Endothelial cell of umbilical vein (primary cell): ENCODE data around the gene SNX10. TPM values are rescaled to one million over a fixed set of nuclear protein-coding genes. Genes with fewer than 3 reads are reported as not detected.

ENCODE experiments used
- BruUV-seq: library from RNA; stranded (reverse); fragments of 400-500 nt; replicated peaks from 2 replicates; lab custom pipeline; 2021; lab: Mats Ljungman, UMichigan
- CTCF ChIA-PET: fragments of 300-600, 350-600 bp; sonication (Branson Sonifier 250); formaldehyde crosslinking; loops from one replicate; lab custom pipeline; 2021; ENCODE audit warnings: antibody characterized with exemption, inconsistent platforms; lab: Charles Lee
- POLR2A ChIA-PET: fragments of 300-600, 350-600 bp; sonication (Branson Sonifier 250); formaldehyde crosslinking; loops from one replicate; lab custom pipeline; 2021; ENCODE audit warnings: antibody characterized with exemption, inconsistent platforms; lab: Charles Lee
- DNase-seq: peaks from one replicate; pipeline ENCODE4 v3.0.0-alpha.2; 2011; ENCODE audit warnings: low read depth, low spot score
- FAIRE-seq: peaks from 2 replicates; lab custom pipeline; 2011; peaks lifted over from hg19 to GRCh38; lab: Jason Lieb, UNC
- H2AFZ ChIP-seq: 2 replicates; pipeline ENCODE4 v1.6.0; 2012; ENCODE audit warnings: low read depth, low read length, control low read depth, inconsistent platforms
- H3K27ac ChIP-seq: 2 replicates; pipeline ENCODE4 v1.5.1; 2011; ENCODE audit warnings: low read depth, mild to moderate bottlenecking, control low read depth, low read length, moderate library complexity; ENCODE audit not compliant: insufficient read depth
- H3K27me3 ChIP-seq, 2 experiments: 2 replicates each; pipeline versions ENCODE4 v1.6.0 to v1.6.1; 2011; ENCODE audit warnings: low read length in 2 of 2, mixed read lengths in 1 of 2; ENCODE audit not compliant: control insufficient read depth in 2 of 2, insufficient read depth in 2 of 2
- H3K36me3 ChIP-seq, 2 experiments: 2 replicates in 1 of 2; 3 replicates in 1 of 2; pipeline ENCODE4 v1.5.1; 2011; ENCODE audit warnings: low read length in 2 of 2, mild to moderate bottlenecking in 1 of 2, moderate library complexity in 1 of 2; ENCODE audit not compliant: control insufficient read depth in 2 of 2, insufficient read depth in 2 of 2; ENCODE audit errors: extremely low read depth in 1 of 2
- H3K4me1 ChIP-seq: 3 replicates; pipeline ENCODE4 v1.5.1; 2011; ENCODE audit warnings: mild to moderate bottlenecking, low read length; ENCODE audit not compliant: control insufficient read depth, insufficient read depth; ENCODE audit errors: extremely low read depth
- H3K4me2 ChIP-seq: 2 replicates; pipeline ENCODE4 v1.6.1; 2011; ENCODE audit warnings: low read length, control low read depth, mixed read lengths; ENCODE audit not compliant: insufficient read depth
- H3K4me3 ChIP-seq, 3 experiments: fragments of 200-600 bp in 1 of 3; sonication (generic), shearing (Covaris generic) in 1 of 3; replicated peaks in 1 of 3; 2 replicates each; pipeline ENCODE4 v1.5.1; 2011 to 2016; ENCODE audit warnings: control low read depth in 3 of 3, low read length in 3 of 3, mild to moderate bottlenecking in 2 of 3, inconsistent platforms in 1 of 3, low read depth in 1 of 3, moderate library complexity in 1 of 3; ENCODE audit not compliant: insufficient read depth in 1 of 3
- H3K79me2 ChIP-seq: 2 replicates; pipeline ENCODE4 v1.6.0; 2012; ENCODE audit warnings: low read length, inconsistent platforms; ENCODE audit not compliant: control insufficient read depth, insufficient read depth
- H3K9ac ChIP-seq: replicated peaks from 2 replicates; pipeline ENCODE3; 2011; ENCODE audit warnings: low read length, control low read depth; ENCODE audit not compliant: insufficient read depth; ENCODE audit errors: extremely low read depth
- H3K9me1 ChIP-seq: replicated peaks from 3 replicates; pipeline ENCODE4 v1.6.0; 2011; ENCODE audit warnings: mild to moderate bottlenecking, low read length; ENCODE audit not compliant: control insufficient read depth, insufficient read depth; ENCODE audit errors: extremely low read depth
- H3K9me3 ChIP-seq: replicated peaks from 2 replicates; pipeline ENCODE4 v1.5.1; 2012; ENCODE audit warnings: low read length, inconsistent platforms; ENCODE audit not compliant: control insufficient read depth, insufficient read depth
- H4K20me1 ChIP-seq: replicated peaks from 2 replicates; pipeline ENCODE3; 2011; ENCODE audit warnings: mild to moderate bottlenecking, low read length; ENCODE audit not compliant: control insufficient read depth, insufficient read depth; ENCODE audit errors: extremely low read depth
- EZH2 ChIP-seq: IDR thresholded peaks from 2 replicates; pipeline ENCODE4 v1.6.1; 2012; ENCODE audit warnings: borderline replicate concordance, low read depth, mild to moderate bottlenecking, moderate library complexity, low read length, inconsistent platforms; ENCODE audit not compliant: severe bottlenecking
- FOS ChIP-seq: IDR thresholded peaks from 2 replicates; pipeline ENCODE4 v1.6.1; 2011; ENCODE audit warnings: mild to moderate bottlenecking, low read length, moderate library complexity, borderline replicate concordance; ENCODE audit not compliant: insufficient read depth
- JUN ChIP-seq: IDR thresholded peaks from 2 replicates; pipeline ENCODE4 v1.6.1; 2011; ENCODE audit warnings: borderline replicate concordance, low read depth; ENCODE audit not compliant: insufficient read length, insufficient read depth
- MYC ChIP-seq: IDR thresholded peaks from one replicate; pipeline ENCODE4 v1.6.1; 2011; ENCODE audit warnings: mild to moderate bottlenecking, low read depth, low read length
- POLR2A ChIP-seq: IDR thresholded peaks from 2 replicates; pipeline ENCODE4 v1.6.1; 2012; ENCODE audit warnings: low read depth, mild to moderate bottlenecking, control low read depth, low read length
- POLR2AphosphoS5 ChIP-seq: IDR thresholded peaks from 2 replicates; pipeline ENCODE4 v1.6.1; 2012; ENCODE audit warnings: low read depth, mild to moderate bottlenecking, control low read depth, low read length, moderate library complexity; ENCODE audit not compliant: insufficient read depth
- dilution Hi-C: fragments of 300-500 bp; cut with MboI; formaldehyde crosslinking; loops from one replicate; pipeline ENCODE4 v1.15.0; 2019; ENCODE audit warnings: low sequenced_read_pairs; ENCODE audit not compliant: extremely low pct_ligation_motif_present
- intact Hi-C: fragments of 100-400 bp; cut with micrococcal nuclease; formaldehyde crosslinking; loops from one replicate; pipeline ENCODE4 v1.10.0; 2022
- polyA plus RNA-seq, 4 experiments: library from polyadenylated mRNA; depleted of rRNA in 3 of 4; stranded (reverse) in 3 of 4; unstranded in 1 of 4; fragments of >200 nt; gene quantifications; 2 replicates each; pipeline versions ENCODE4 v1.2.1 to v1.2.3, GENCODE V29; 2011 to 2012; ENCODE audit warnings: missing spikeins in 1 of 4
- total RNA-seq: library from RNA; stranded (reverse); gene quantifications from 2 replicates; pipeline ENCODE4 v1.2.3, GENCODE V29; 2021
- TF ChIP-seq, protein P1 (sequence below), 2 donors: IDR thresholded peaks; 1 replicate in 1 of 2; 2 replicates in 1 of 2; pipeline ENCODE4 v1.5.1; 2011; ENCODE audit warnings: low read length in 2 of 2, mild to moderate bottlenecking in 2 of 2, moderate library complexity in 2 of 2, control low read depth in 1 of 2, inconsistent platforms in 1 of 2, low read depth in 1 of 2; ENCODE audit not compliant: insufficient read depth in 1 of 2; ENCODE audit errors: extremely low read depth in 1 of 2

SNX10 gene
- total and polyA plus RNA-seq, 2 donors (not counting 3 experiments of a cell fraction or from before 2014, with no cell fraction given), result 0.25 to 0.80 TPM

DNA sequence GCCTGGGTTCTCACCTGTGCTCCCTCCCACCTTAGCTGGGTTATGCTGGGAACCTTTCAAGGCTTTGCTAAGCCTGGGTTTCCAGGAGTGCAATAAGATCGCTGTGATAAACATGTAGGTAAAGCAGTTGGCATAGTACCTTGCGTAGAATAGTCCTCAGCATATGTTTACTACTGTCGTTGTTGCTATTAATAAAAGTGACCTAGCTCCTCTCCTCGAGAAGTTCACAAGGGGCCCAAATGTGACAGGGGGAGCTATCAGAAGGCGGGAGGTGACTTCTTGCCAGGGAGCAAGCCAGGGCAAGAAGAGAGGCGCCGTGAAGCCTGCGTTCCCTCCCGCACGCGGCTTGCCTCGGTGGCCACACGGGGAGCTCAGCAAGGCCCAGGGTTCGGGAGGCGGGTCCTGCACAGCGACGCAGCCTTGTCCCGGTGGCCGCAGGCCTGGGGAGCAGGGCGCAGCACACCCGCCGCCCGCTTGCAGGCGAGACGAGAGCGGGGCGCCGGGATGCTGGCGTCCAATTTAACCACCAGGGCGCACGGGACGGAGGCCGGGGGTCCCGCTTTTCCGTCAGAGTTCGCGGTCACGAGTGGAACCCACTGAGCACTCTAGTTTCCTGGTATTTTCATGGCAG is 106.2 kb downstream of the SNX10 start:
- Histone ChIP-seq H4K20me1 (no peaks in the 10 kb centered on the region), H3K27me3 (peaks cover 0 to 1% of the 10 kb centered on the region in 2 experiments), H3K9ac (peak overlapping the region; percentile 62), H3K36me3 (no peaks in the 10 kb centered on the region), H3K4me2 (peak overlapping the region; percentile 78), H3K4me3 (peak overlapping the region; percentile 12 to 65 (median 61)), H3K79me2 (no peaks in the 10 kb centered on the region), H3K4me1 (peaks cover 11% of the 10 kb centered on the region), H2AFZ (peak overlapping the region; percentile 88), H3K9me3 (no peaks in the 10 kb centered on the region), H3K9me1 (no peaks in the 10 kb centered on the region), H3K27ac (peak overlapping the region; percentile 44)
- BruUV-seq, result TSS peak; percentile 64
- POLR2A ChIA-PET, result no interaction called here
- dilution Hi-C loops, result no loop called here
- intact Hi-C loops, result loop anchor here (1.0 to 5.0 kb wide), 6 partner anchors 20 to 269 kb away; no protein-coding TSS in a partner anchor
- TF ChIP-seq, protein P1, sequence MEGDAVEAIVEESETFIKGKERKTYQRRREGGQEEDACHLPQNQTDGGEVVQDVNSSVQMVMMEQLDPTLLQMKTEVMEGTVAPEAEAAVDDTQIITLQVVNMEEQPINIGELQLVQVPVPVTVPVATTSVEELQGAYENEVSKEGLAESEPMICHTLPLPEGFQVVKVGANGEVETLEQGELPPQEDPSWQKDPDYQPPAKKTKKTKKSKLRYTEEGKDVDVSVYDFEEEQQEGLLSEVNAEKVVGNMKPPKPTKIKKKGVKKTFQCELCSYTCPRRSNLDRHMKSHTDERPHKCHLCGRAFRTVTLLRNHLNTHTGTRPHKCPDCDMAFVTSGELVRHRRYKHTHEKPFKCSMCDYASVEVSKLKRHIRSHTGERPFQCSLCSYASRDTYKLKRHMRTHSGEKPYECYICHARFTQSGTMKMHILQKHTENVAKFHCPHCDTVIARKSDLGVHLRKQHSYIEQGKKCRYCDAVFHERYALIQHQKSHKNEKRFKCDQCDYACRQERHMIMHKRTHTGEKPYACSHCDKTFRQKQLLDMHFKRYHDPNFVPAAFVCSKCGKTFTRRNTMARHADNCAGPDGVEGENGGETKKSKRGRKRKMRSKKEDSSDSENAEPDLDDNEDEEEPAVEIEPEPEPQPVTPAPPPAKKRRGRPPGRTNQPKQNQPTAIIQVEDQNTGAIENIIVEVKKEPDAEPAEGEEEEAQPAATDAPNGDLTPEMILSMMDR (IDR thresholded peaks at IDR 0.05; ENCODE audit: extremely low read depth in 1 of 2, insufficient read depth in 1 of 2, low read depth in 1 of 2, low read length in 2 of 2), result peak in 1 of 2 donors; percentile 11
- no peak for TF ChIP-seq FOS
- FAIRE-seq (no peak), DNase-seq (no peak)
- CTCF ChIA-PET, result interaction anchor here (0.7 to 3.6 kb wide), 19 partner anchors 9 to 505 kb away, joined by 3 to 28 read pairs (median 6); no protein-coding TSS in a partner anchor

DNA sequence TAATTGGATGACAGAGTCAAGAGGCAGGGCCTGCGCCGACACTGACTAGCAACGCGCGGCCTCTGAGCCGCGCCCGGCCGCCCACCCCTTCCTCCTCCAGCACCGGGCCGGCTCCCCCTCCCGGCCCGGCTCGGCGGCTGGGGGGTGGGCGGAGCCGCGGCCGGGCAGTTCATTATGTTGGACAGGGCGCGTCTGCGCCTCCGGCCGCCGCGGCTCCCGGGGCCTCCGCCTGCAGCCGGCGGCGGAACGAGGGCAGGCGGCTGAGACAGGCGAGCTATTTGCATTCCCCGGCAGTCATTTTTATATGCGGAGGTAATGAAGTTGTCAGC is 106.7 kb downstream of the SNX10 start:
- H3K4me2 ChIP-seq, result peak overlapping the region; percentile 78
- H3K9me3 ChIP-seq, result no peaks in the 10 kb centered on the region
- no peaks in the 10 kb centered on the region for H3K79me2 ChIP-seq
- H3K36me3 ChIP-seq, result no peaks in the 10 kb centered on the region
- TF ChIP-seq JUN (no peak), EZH2 (no peak), POLR2AphosphoS5 (peak; percentile 72), POLR2A (peak; percentile 70), MYC (no peak)
- H3K27me3 ChIP-seq, result peaks cover 0 to 1% of the 10 kb centered on the region in 2 experiments
- FAIRE-seq (peak; percentile 52), DNase-seq (peak; percentile 79)
- peak overlapping the region; percentile 44 for H3K27ac ChIP-seq
- no TSS peak for BruUV-seq
- H3K4me1 ChIP-seq, result peaks cover 11% of the 10 kb centered on the region
- dilution Hi-C loops (no loop called here), intact Hi-C loops (loop anchor here (1.0 to 5.0 kb wide), 6 partner anchors 20 to 269 kb away; no protein-coding TSS in a partner anchor)
- peak overlapping the region; percentile 88 for H2AFZ ChIP-seq
- H3K4me3 ChIP-seq, result peak overlapping the region; percentile 12 to 65 (median 61)
- H3K9ac ChIP-seq, result peak overlapping the region; percentile 62
- ChIA-PET CTCF (interaction anchor here (1.0 to 3.6 kb wide), 18 partner anchors 9 to 269 kb away, joined by 3 to 28 read pairs (median 6); no protein-coding TSS in a partner anchor), POLR2A (no interaction called here)
- H3K9me1 ChIP-seq, result no peaks in the 10 kb centered on the region
- no peaks in the 10 kb centered on the region for H4K20me1 ChIP-seq
